SK-N-MC (cell line): Measurements from ENCODE around the gene CCL4.

Experiments used
- EZH2 ChIP-seq: fragments of 200-600 bp; sonication (generic); IDR thresholded peaks from one replicate; pipeline ENCODE4 v1.6.1; 2017; ENCODE audit warnings: antibody characterized with exemption
- FOXP2 ChIP-seq: optimal IDR thresholded peaks from 2 replicates; pipeline ENCODE3; 2011; ENCODE audit warnings: mild to moderate bottlenecking, moderate library complexity; ENCODE audit not compliant: insufficient read depth; ENCODE audit errors: extremely low read length, control extremely low read depth
- POLR2AphosphoS5 ChIP-seq: IDR thresholded peaks from 2 replicates; pipeline ENCODE4 v1.6.1; 2012; ENCODE audit warnings: mild to moderate bottlenecking, low read depth, low read length, borderline replicate concordance

- TF ChIP-seq EZH2 (no peak), POLR2AphosphoS5 (no peak), FOXP2 (no peak)
Observed at GRCh38 chr17:36142806-36143205, 39.2 kb downstream of the CCL4 start.
